Measurements from ENCODE around the gene PHF2. TPM values are rescaled to one million over a fixed set of nuclear protein-coding genes. Genes with fewer than 3 reads are reported as not detected.

Gene PHF2
- total and polyA plus RNA-seq, 2 of the 8 experiments (the other 6 are each of a cell fraction or from before 2014, with no cell fraction given) = 3.4 to 9.4 TPM

GRCh38 chr9:93541581-93542349 lies 34.6 kb upstream of the PHF2 start:
- no peak overlapping the region for H3K14ac ChIP-seq (ENCODE audit: insufficient read length)
- DNase-seq (ENCODE audit: low read depth in 1 of 2, low spot score in 2 of 2) (no peak), FAIRE-seq (no peak)
- H3K23me2 ChIP-seq (ENCODE audit: low read depth, low read length) = no peaks in the 10 kb centered on the region
- H2BK5ac ChIP-seq (ENCODE audit: low read depth, low read length) = no peak overlapping the region
- peaks cover 3 to 11% (median 9%) of the 10 kb centered on the region in 4 experiments; a peak in 6 of 8 replicates for H3K36me3 ChIP-seq (ENCODE audit: control insufficient read depth in 2 of 4, insufficient read depth in 4 of 4, low read length in 3 of 4)
- 90% methylated on average over 8 of the region's 8 CpGs; no CpG with 5 or more reads in 1 of the 2 experiments for WGBS, 2 experiments (ENCODE audit: extremely low coverage in 1 of 2, insufficient coverage in 1 of 2, insufficient read length in 1 of 2, insufficient replicate concordance in 2 of 2, low coverage in 1 of 2, low lambda C conversion rate in 2 of 2, missing lambda C conversion rate in 1 of 2)
- H2BK120ac ChIP-seq (replicated peaks; ENCODE audit: low read depth, low read length) = no peak overlapping the region
- H3K18ac ChIP-seq (ENCODE audit: extremely low read depth, low read length) = no peak overlapping the region
- H2BK12ac ChIP-seq (ENCODE audit: low read depth, low read length) = no peak overlapping the region
- H2BK15ac ChIP-seq (ENCODE audit: low read length) = no peak overlapping the region
- no peak overlapping the region for H3K9ac ChIP-seq (replicated peaks in 1 of 4; ENCODE audit: extremely low read depth in 1 of 4, low read depth in 3 of 4, low read length in 3 of 4)
- H3K9me3 ChIP-seq (ENCODE audit: insufficient read depth in 2 of 2, low read depth in 1 of 2, low read length in 1 of 2) = no peaks in the 10 kb centered on the region
- H3K23ac ChIP-seq (ENCODE audit: insufficient read length) = no peak overlapping the region
- no peak overlapping the region for H2AK5ac ChIP-seq (ENCODE audit: low read depth, low read length)
- no peak overlapping the region for H2AFZ ChIP-seq (ENCODE audit: low read length)
- H3K79me2 ChIP-seq (ENCODE audit: control insufficient read depth in 1 of 2, insufficient read depth in 2 of 2, low read length in 2 of 2) = no peaks in the 10 kb centered on the region; a peak in 1 of 4 replicates
- H3K27me3 ChIP-seq (replicated peaks in 1 of 4; ENCODE audit: control insufficient read depth in 3 of 4, extremely low read depth in 1 of 4, insufficient read depth in 3 of 4, low read length in 3 of 4) = no peaks in the 10 kb centered on the region
- H4K91ac ChIP-seq (replicated peaks; ENCODE audit: insufficient read length, low read length) = no peak overlapping the region
- no peak overlapping the region for H3K56ac ChIP-seq (replicated peaks; ENCODE audit: insufficient read length, low read depth, low read length)
- no peak overlapping the region for H3K4ac ChIP-seq (replicated peaks; ENCODE audit: insufficient read length, low read depth, low read length)
- peaks cover 0 to 2% of the 10 kb centered on the region in 2 experiments for H4K20me1 ChIP-seq (replicated peaks in 1 of 2; ENCODE audit: control insufficient read depth in 1 of 2, insufficient read depth in 2 of 2, low read length in 2 of 2)
- H2BK20ac ChIP-seq (ENCODE audit: low read length) = no peak overlapping the region
- no peaks in the 10 kb centered on the region; a peak in 1 of 7 replicates for H3K4me1 ChIP-seq (replicated peaks in 1 of 4; ENCODE audit: control insufficient read depth in 3 of 4, insufficient read depth in 4 of 4, low read length in 3 of 4)
- no peak overlapping the region for H3K4me3 ChIP-seq (ENCODE audit: extremely low read depth in 1 of 4, insufficient read depth in 2 of 4, low read depth in 3 of 4, low read length in 4 of 4)
- H3K4me2 ChIP-seq (ENCODE audit: insufficient read depth in 1 of 2, low read depth in 2 of 2, low read length in 2 of 2) = no peak overlapping the region
- TF ChIP-seq E2F6 (IDR thresholded peaks at IDR 0.05) (no peak), KDM4A (IDR thresholded peaks at IDR 0.05; ENCODE audit: low read depth, low read length, severe bottlenecking) (no peak), TAF7 (optimal IDR thresholded peaks at IDR 0.05; ENCODE audit: borderline replicate concordance, low read depth, low read length) (no peak), EP300 (IDR thresholded peaks at IDR 0.05; ENCODE audit: borderline replicate concordance in 1 of 2, low read depth in 2 of 2, low read length in 2 of 2) (no peak), KDM1A (IDR thresholded peaks at IDR 0.05; ENCODE audit: borderline replicate concordance, low read length) (no peak), YY1 (IDR thresholded peaks at IDR 0.05; ENCODE audit: low read depth, low read length) (no peak)
- TF ChIP-seq, protein P1, sequence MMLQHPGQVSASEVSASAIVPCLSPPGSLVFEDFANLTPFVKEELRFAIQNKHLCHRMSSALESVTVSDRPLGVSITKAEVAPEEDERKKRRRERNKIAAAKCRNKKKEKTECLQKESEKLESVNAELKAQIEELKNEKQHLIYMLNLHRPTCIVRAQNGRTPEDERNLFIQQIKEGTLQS (IDR thresholded peaks at IDR 0.05; ENCODE audit: insufficient read depth, low read depth, low read length) = no peak
- TF ChIP-seq, protein P2, sequence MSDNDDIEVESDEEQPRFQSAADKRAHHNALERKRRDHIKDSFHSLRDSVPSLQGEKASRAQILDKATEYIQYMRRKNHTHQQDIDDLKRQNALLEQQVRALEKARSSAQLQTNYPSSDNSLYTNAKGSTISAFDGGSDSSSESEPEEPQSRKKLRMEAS (IDR thresholded peaks at IDR 0.05) = no peak
- H3K79me1 ChIP-seq (ENCODE audit: low read depth, low read length) = peaks cover 5% of the 10 kb centered on the region; the same call in 1 of the 2 replicates
- H4K5ac ChIP-seq (ENCODE audit: insufficient read length, low read depth, low read length) = no peak overlapping the region
- no peak overlapping the region for H4K8ac ChIP-seq (ENCODE audit: extremely low read depth, insufficient read depth, low read length)
- ChIA-PET POLR2A (ENCODE audit: partially characterized antibody) (no interaction called here), CTCF (ENCODE audit: partially characterized antibody) (interaction anchor here (1.5 kb wide), 1 partner anchor 40 kb away, joined by 4 read pairs; no protein-coding TSS in a partner anchor)
- H3K27ac ChIP-seq (ENCODE audit: low read depth, low read length) = no peak overlapping the region

Measured in H1 (cell line).